Endothelial cell of umbilical vein (primary cell): ENCODE measurements around the gene CRYZL1.

Experiments used
- CTCF ChIP-seq, 2 donors: IDR thresholded peaks; 1 replicate in 1 of 2; 2 replicates in 1 of 2; pipeline ENCODE4 v1.5.1; 2011; ENCODE audit warnings: low read length in 2 of 2, mild to moderate bottlenecking in 2 of 2, moderate library complexity in 2 of 2, control low read depth in 1 of 2, inconsistent platforms in 1 of 2, low read depth in 1 of 2; ENCODE audit not compliant: insufficient read depth in 1 of 2; ENCODE audit errors: extremely low read depth in 1 of 2
- EZH2 ChIP-seq: IDR thresholded peaks from 2 replicates; pipeline ENCODE4 v1.6.1; 2012; ENCODE audit warnings: borderline replicate concordance, low read depth, mild to moderate bottlenecking, moderate library complexity, low read length, inconsistent platforms; ENCODE audit not compliant: severe bottlenecking
- JUN ChIP-seq: IDR thresholded peaks from 2 replicates; pipeline ENCODE4 v1.6.1; 2011; ENCODE audit warnings: borderline replicate concordance, low read depth; ENCODE audit not compliant: insufficient read length, insufficient read depth
- MAX ChIP-seq: IDR thresholded peaks from 2 replicates; pipeline ENCODE4 v1.6.1; 2011; ENCODE audit not compliant: insufficient read depth, insufficient read length
- POLR2A ChIP-seq: IDR thresholded peaks from 2 replicates; pipeline ENCODE4 v1.6.1; 2012; ENCODE audit warnings: low read depth, mild to moderate bottlenecking, control low read depth, low read length
- POLR2AphosphoS5 ChIP-seq: IDR thresholded peaks from 2 replicates; pipeline ENCODE4 v1.6.1; 2012; ENCODE audit warnings: low read depth, mild to moderate bottlenecking, control low read depth, low read length, moderate library complexity; ENCODE audit not compliant: insufficient read depth

GRCh38 chr21:33684923-33685560 is 43.5 kb upstream of the CRYZL1 start:
- TF ChIP-seq CTCF (IDR thresholded peaks at IDR 0.05; ENCODE audit: extremely low read depth in 1 of 2, insufficient read depth in 1 of 2, low read depth in 1 of 2, low read length in 2 of 2) (no peak), EZH2 (no peak), POLR2A (no peak), JUN (no peak), POLR2AphosphoS5 (no peak), MAX (no peak)
